H1 (cell line): ENCODE data around the gene CCDC110. TPM values are rescaled to one million over a fixed set of nuclear protein-coding genes. Genes with fewer than 3 reads are reported as not detected.

Experiments
- CTCF ChIA-PET: fragments of 300-600 bp; sonication (Branson Sonifier 250); formaldehyde crosslinking; loops from one replicate; lab custom pipeline; 2021; ENCODE audit not compliant: partially characterized antibody; lab: Charles Lee
- POLR2A ChIA-PET: fragments of 300-600 bp; sonication (Branson Sonifier 250); formaldehyde crosslinking; loops from one replicate; lab custom pipeline; 2021; ENCODE audit warnings: inconsistent platforms; ENCODE audit not compliant: partially characterized antibody; lab: Charles Lee
- DNase-seq, 2 experiments: peaks; one replicate each; pipeline versions ENCODE4 v3.0.0 to v3.0.0-alpha.2; 2010 to 2022; ENCODE audit warnings: low spot score in 2 of 2, low read depth in 1 of 2, mixed read lengths in 1 of 2
- FAIRE-seq: peaks from 2 replicates; lab custom pipeline; 2011; peaks lifted over from hg19 to GRCh38; lab: Jason Lieb, UNC
- H2AFZ ChIP-seq: 2 replicates; pipeline ENCODE4 v1.8.1; 2012; ENCODE audit warnings: low read length, inconsistent platforms
- H2AK5ac ChIP-seq: 2 replicates; pipeline ENCODE4 v1.6.1; 2013; ENCODE audit warnings: low read depth, low read length
- H2BK120ac ChIP-seq: replicated peaks from 2 replicates; pipeline ENCODE3; 2013; ENCODE audit warnings: low read depth, low read length, inconsistent platforms
- H2BK12ac ChIP-seq: 2 replicates; pipeline ENCODE4 v1.6.1; 2013; ENCODE audit warnings: low read depth, low read length
- H2BK15ac ChIP-seq: 2 replicates; pipeline ENCODE4 v1.6.1; 2013; ENCODE audit warnings: low read length
- H2BK20ac ChIP-seq: 2 replicates; pipeline ENCODE4 v1.6.1; 2013; ENCODE audit warnings: low read length
- H2BK5ac ChIP-seq: 2 replicates; pipeline ENCODE4 v1.6.1; 2013; ENCODE audit warnings: low read depth, low read length
- H3K14ac ChIP-seq: 2 replicates; pipeline ENCODE4 v1.6.1; 2013; ENCODE audit warnings: inconsistent platforms; ENCODE audit not compliant: insufficient read length
- H3K18ac ChIP-seq: 2 replicates; pipeline ENCODE4 v1.6.1; 2013; ENCODE audit warnings: low read length; ENCODE audit errors: extremely low read depth
- H3K23ac ChIP-seq: 2 replicates; pipeline ENCODE4 v1.6.1; 2013; ENCODE audit warnings: inconsistent platforms; ENCODE audit not compliant: insufficient read length
- H3K23me2 ChIP-seq: 2 replicates; pipeline ENCODE4 v1.6.1; 2013; ENCODE audit warnings: low read depth, low read length
- H3K27ac ChIP-seq: 2 replicates; pipeline ENCODE4 v1.6.1; 2011; ENCODE audit warnings: low read depth, low read length, inconsistent platforms
- H3K27me3 ChIP-seq, 4 experiments: replicated peaks in 1 of 4; 1 replicate in 1 of 4; 2 replicates in 3 of 4; pipeline versions ENCODE4 v1.6.1 to v1.8.1; 2011 to 2013; ENCODE audit warnings: low read length in 3 of 4, mild to moderate bottlenecking in 3 of 4, inconsistent platforms in 2 of 4, mixed read lengths in 2 of 4, moderate library complexity in 1 of 4; ENCODE audit not compliant: control insufficient read depth in 3 of 4, insufficient read depth in 3 of 4; ENCODE audit errors: extremely low read depth in 1 of 4
- H3K36me3 ChIP-seq, 4 experiments: 2 replicates each; pipeline versions ENCODE4 v1.6.1 to v1.8.1; 2011 to 2013; ENCODE audit warnings: mild to moderate bottlenecking in 4 of 4, low read length in 3 of 4, moderate library complexity in 2 of 4, control low read depth in 1 of 4, inconsistent platforms in 1 of 4; ENCODE audit not compliant: insufficient read depth in 4 of 4, control insufficient read depth in 2 of 4
- H3K4ac ChIP-seq: replicated peaks from 2 replicates; pipeline ENCODE3; 2013; ENCODE audit warnings: low read length, low read depth, mixed read lengths, inconsistent platforms; ENCODE audit not compliant: insufficient read length
- H3K4me1 ChIP-seq, 4 experiments: replicated peaks in 1 of 4; 1 replicate in 1 of 4; 2 replicates in 3 of 4; pipeline versions ENCODE4 v1.6.1 to v1.8.1; 2011 to 2013; ENCODE audit warnings: low read length in 3 of 4, inconsistent platforms in 2 of 4, mixed read lengths in 1 of 4; ENCODE audit not compliant: insufficient read depth in 4 of 4, control insufficient read depth in 3 of 4
- H3K4me2 ChIP-seq, 2 experiments: 2 replicates each; pipeline versions ENCODE4 v1.6.1 to v1.8.1; 2011 to 2013; ENCODE audit warnings: low read depth in 2 of 2, low read length in 2 of 2, control low read depth in 1 of 2, inconsistent platforms in 1 of 2, mild to moderate bottlenecking in 1 of 2; ENCODE audit not compliant: insufficient read depth in 1 of 2
- H3K4me3 ChIP-seq, 4 experiments: fragments of 200-600, 300-600 bp in 1 of 4; sonication (generic), shearing (Covaris generic), sonication (Bioruptor Twin) in 1 of 4; 2 replicates each; pipeline versions ENCODE4 v1.5.1 to v1.8.1; 2011 to 2016; ENCODE audit warnings: low read length in 4 of 4, low read depth in 3 of 4, control low read depth in 2 of 4, inconsistent platforms in 2 of 4, mild to moderate bottlenecking in 2 of 4, mixed read lengths in 1 of 4, moderate library complexity in 1 of 4; ENCODE audit not compliant: insufficient read depth in 2 of 4; ENCODE audit errors: extremely low read depth in 1 of 4
- H3K56ac ChIP-seq: replicated peaks from 2 replicates; pipeline ENCODE3; 2013; ENCODE audit warnings: low read depth, mild to moderate bottlenecking, mixed read lengths, low read length, inconsistent platforms; ENCODE audit not compliant: insufficient read length
- H3K79me1 ChIP-seq: 2 replicates; pipeline ENCODE4 v1.6.1; 2013; ENCODE audit warnings: low read depth, low read length, control low read depth
- H3K79me2 ChIP-seq, 2 experiments: 2 replicates each; pipeline versions ENCODE4 v1.6.1 to v1.8.1; 2012 to 2013; ENCODE audit warnings: low read length in 2 of 2, mild to moderate bottlenecking in 2 of 2, inconsistent platforms in 1 of 2; ENCODE audit not compliant: insufficient read depth in 2 of 2, control insufficient read depth in 1 of 2
- H3K9ac ChIP-seq, 4 experiments: replicated peaks in 1 of 4; 1 replicate in 1 of 4; 2 replicates in 3 of 4; pipeline versions ENCODE4 v1.6.1 to v1.8.1; 2011 to 2013; ENCODE audit warnings: low read depth in 3 of 4, low read length in 3 of 4, control low read depth in 2 of 4, mild to moderate bottlenecking in 2 of 4, moderate library complexity in 2 of 4, inconsistent platforms in 1 of 4; ENCODE audit errors: extremely low read depth in 1 of 4
- H3K9me3 ChIP-seq, 2 experiments: 2 replicates each; pipeline versions ENCODE4 v1.6.1 to v1.8.1; 2012 to 2013; ENCODE audit warnings: mild to moderate bottlenecking in 2 of 2, moderate library complexity in 2 of 2, control low read depth in 1 of 2, inconsistent platforms in 1 of 2, low read depth in 1 of 2, low read length in 1 of 2, mixed read lengths in 1 of 2; ENCODE audit not compliant: insufficient read depth in 2 of 2
- H4K20me1 ChIP-seq, 2 experiments: replicated peaks in 1 of 2; 2 replicates each; pipeline versions ENCODE3 to v1.8.1; 2011 to 2013; ENCODE audit warnings: inconsistent platforms in 2 of 2, low read length in 2 of 2, mild to moderate bottlenecking in 1 of 2; ENCODE audit not compliant: insufficient read depth in 2 of 2, control insufficient read depth in 1 of 2
- H4K5ac ChIP-seq: 2 replicates; pipeline ENCODE4 v1.6.1; 2013; ENCODE audit warnings: low read length, low read depth, mixed read lengths, inconsistent platforms; ENCODE audit not compliant: insufficient read length
- H4K8ac ChIP-seq: 2 replicates; pipeline ENCODE4 v1.8.0; 2013; ENCODE audit warnings: mild to moderate bottlenecking, moderate library complexity, low read length, inconsistent platforms; ENCODE audit not compliant: insufficient read depth; ENCODE audit errors: extremely low read depth
- H4K91ac ChIP-seq: replicated peaks from 2 replicates; pipeline ENCODE3; 2013; ENCODE audit warnings: low read length, mixed read lengths, inconsistent platforms; ENCODE audit not compliant: insufficient read length
- ASH2L ChIP-seq: fragments of 200-600, 300-600 bp; sonication (generic); IDR thresholded peaks from one replicate; pipeline ENCODE4 v1.7.1; 2017; ENCODE audit warnings: low read length
- BCL11A ChIP-seq, 2 experiments: IDR thresholded peaks; one replicate each; pipeline ENCODE4 v1.6.1; 2011; ENCODE audit warnings: low read depth in 2 of 2, low read length in 2 of 2, mild to moderate bottlenecking in 2 of 2
- BRCA1 ChIP-seq: IDR thresholded peaks from 2 replicates; pipeline ENCODE4 v1.6.1; 2012; ENCODE audit warnings: low read depth, low read length, improper control_type of control experiment
- CBX5 ChIP-seq: fragments of 300-800, 300-1000 bp; sonication (generic); IDR thresholded peaks from 2 replicates; pipeline ENCODE4 v1.7.1; 2016; ENCODE audit warnings: antibody characterized with exemption, low read length, low read depth
- CEBPB ChIP-seq: IDR thresholded peaks from 2 replicates; pipeline ENCODE4 v1.6.1; 2012; ENCODE audit warnings: low read depth, low read length
- EGR1 ChIP-seq: IDR thresholded peaks from 2 replicates; pipeline ENCODE4 v1.6.1; 2011; ENCODE audit warnings: low read depth, low read length, borderline replicate concordance
- HDAC2 ChIP-seq, 2 experiments: fragments of 300-600 bp in 1 of 2; sonication (generic) in 1 of 2; IDR thresholded peaks; 2 replicates each; pipeline ENCODE4 v1.6.1; 2011 to 2012; ENCODE audit warnings: low read depth in 2 of 2, low read length in 2 of 2, mild to moderate bottlenecking in 2 of 2, moderate library complexity in 2 of 2, borderline replicate concordance in 1 of 2, inconsistent platforms in 1 of 2
- MAFK ChIP-seq: IDR thresholded peaks from 2 replicates; pipeline ENCODE4 v1.6.1; 2012; ENCODE audit warnings: low read depth, mild to moderate bottlenecking, improper control_type of control experiment, low read length
- TEAD4 ChIP-seq: IDR thresholded peaks from 2 replicates; pipeline ENCODE4 v1.6.1; 2012; ENCODE audit warnings: low read depth, low read length, inconsistent platforms, mixed read lengths
- WGBS, 2 experiments: shearing (Covaris generic) in 1 of 2; methylation state at CpG; one replicate each; pipeline versions ENCODE4 v1.1.6 to v1.1.7; 2013 to 2015; ENCODE audit warnings: low lambda C conversion rate in 2 of 2, mixed read lengths in 2 of 2, inconsistent platforms in 1 of 2, low coverage in 1 of 2, missing lambda C conversion rate in 1 of 2; ENCODE audit not compliant: insufficient replicate concordance in 2 of 2, insufficient coverage in 1 of 2, insufficient read length in 1 of 2; ENCODE audit errors: extremely low coverage in 1 of 2, missing lambda C conversion rate in 1 of 2; 5-methylcytosine and 5-hydroxymethylcytosine counted together
- polyA plus RNA-seq, 7 experiments: library from polyadenylated mRNA; depleted of rRNA in 3 of 7; stranded (reverse) in 5 of 7; unstranded in 2 of 7; fragments of >200 nt in 5 of 7; fragments of 200-250 nt in 2 of 7; gene quantifications; 1 replicate in 5 of 7; 2 replicates in 1 of 7; 4 replicates in 1 of 7; pipeline versions ENCODE4 v1.2.1 to v1.2.3, GENCODE V29; 2011 to 2013; ENCODE audit warnings: missing spikeins in 2 of 7, mixed read lengths in 2 of 7
- total RNA-seq: library from RNA; stranded (reverse); fragmentation: NEBNext Ultra II Directional; extraction: Animal tissue kit (Norgen Biotek cat#: 25700); gene quantifications from 2 replicates; pipeline ENCODE4 v1.2.1, GENCODE V29; 2021
- TF ChIP-seq, protein P1 (sequence below), 3 experiments: IDR thresholded peaks; 1 replicate in 2 of 3; 2 replicates in 1 of 3; pipeline versions ENCODE4 v1.5.1 to v1.6.1; 2011; ENCODE audit warnings: low read length in 3 of 3, mild to moderate bottlenecking in 3 of 3, inconsistent platforms in 2 of 3, low read depth in 1 of 3, moderate library complexity in 1 of 3; ENCODE audit not compliant: insufficient read depth in 1 of 3; ENCODE audit errors: control extremely low read depth in 1 of 3

The CCDC110 gene
- total and polyA plus RNA-seq, 2 of the 8 experiments (the other 6 are each of a cell fraction or from before 2014, with no cell fraction given), result 0.33 to 3.1 TPM

- POLR2A ChIA-PET, result interaction anchor here (0.8 kb wide), 1 partner anchor 15 kb away, joined by 3 read pairs; no protein-coding TSS in a partner anchor
- Histone ChIP-seq H3K27ac (no peak overlapping the region), H3K9ac (no peak overlapping the region), H3K4me3 (no peak overlapping the region), H2BK12ac (no peak overlapping the region), H3K56ac (no peak overlapping the region), H3K36me3 (peaks cover 0 to 8% (median 0%) of the 10 kb centered on the region in 4 experiments; a peak in 1 of 8 replicates), H4K91ac (no peak overlapping the region), H3K23ac (no peak overlapping the region), H3K79me1 (no peaks in the 10 kb centered on the region), H2BK120ac (no peak overlapping the region), H2BK5ac (no peak overlapping the region), H3K79me2 (no peaks in the 10 kb centered on the region), H4K20me1 (peaks cover 0 to 1% of the 10 kb centered on the region in 2 experiments), H3K18ac (no peak overlapping the region), H3K4me1 (0 out of 7 replicates have a peak, but pooled peaks cover 0 to 3% (median 0%) of the 10 kb centered on the region in 4 experiments), H2BK20ac (no peak overlapping the region), H3K14ac (no peak overlapping the region), H2AFZ (no peak overlapping the region), H2BK15ac (no peak overlapping the region), H4K5ac (no peak overlapping the region), H3K9me3 (peaks cover 7 to 11% of the 10 kb centered on the region in 2 experiments), H3K23me2 (no peaks in the 10 kb centered on the region), H4K8ac (no peak overlapping the region), H3K4me2 (no peak overlapping the region), H2AK5ac (no peak overlapping the region), H3K4ac (no peak overlapping the region), H3K27me3 (no peaks in the 10 kb centered on the region)
- WGBS, 2 experiments, result 89% methylated on average over 1 of the region's 1 CpG; no CpG with 5 or more reads in 1 of the 2 experiments
- DNase-seq (no peak), FAIRE-seq (no peak)
- CTCF ChIA-PET, result no interaction called here
- TF ChIP-seq BCL11A (IDR thresholded peaks at IDR 0.05; ENCODE audit: low read depth in 2 of 2, low read length in 2 of 2), result no peak
- no peak for TF ChIP-seq HDAC2 (IDR thresholded peaks at IDR 0.05; ENCODE audit: borderline replicate concordance in 1 of 2, low read depth in 2 of 2, low read length in 2 of 2)
- TF ChIP-seq, protein P1, sequence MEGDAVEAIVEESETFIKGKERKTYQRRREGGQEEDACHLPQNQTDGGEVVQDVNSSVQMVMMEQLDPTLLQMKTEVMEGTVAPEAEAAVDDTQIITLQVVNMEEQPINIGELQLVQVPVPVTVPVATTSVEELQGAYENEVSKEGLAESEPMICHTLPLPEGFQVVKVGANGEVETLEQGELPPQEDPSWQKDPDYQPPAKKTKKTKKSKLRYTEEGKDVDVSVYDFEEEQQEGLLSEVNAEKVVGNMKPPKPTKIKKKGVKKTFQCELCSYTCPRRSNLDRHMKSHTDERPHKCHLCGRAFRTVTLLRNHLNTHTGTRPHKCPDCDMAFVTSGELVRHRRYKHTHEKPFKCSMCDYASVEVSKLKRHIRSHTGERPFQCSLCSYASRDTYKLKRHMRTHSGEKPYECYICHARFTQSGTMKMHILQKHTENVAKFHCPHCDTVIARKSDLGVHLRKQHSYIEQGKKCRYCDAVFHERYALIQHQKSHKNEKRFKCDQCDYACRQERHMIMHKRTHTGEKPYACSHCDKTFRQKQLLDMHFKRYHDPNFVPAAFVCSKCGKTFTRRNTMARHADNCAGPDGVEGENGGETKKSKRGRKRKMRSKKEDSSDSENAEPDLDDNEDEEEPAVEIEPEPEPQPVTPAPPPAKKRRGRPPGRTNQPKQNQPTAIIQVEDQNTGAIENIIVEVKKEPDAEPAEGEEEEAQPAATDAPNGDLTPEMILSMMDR (IDR thresholded peaks at IDR 0.05; ENCODE audit: control extremely low read depth in 1 of 3, insufficient read depth in 1 of 3, low read depth in 1 of 3, low read length in 3 of 3), result no peak
- TF ChIP-seq CEBPB, result no peak
- no peak for TF ChIP-seq CBX5
- TF ChIP-seq TEAD4, result no peak
- no peak for TF ChIP-seq MAFK
- no peak for TF ChIP-seq BRCA1
- no peak for TF ChIP-seq ASH2L
- TF ChIP-seq EGR1, result no peak
These were observed 29.0 kb upstream of the CCDC110 start for GRCh38 chr4:185500576-185500975.
